Retina (tissue), 1 donor: ENCODE results near the gene IMPG2.
"Not testable (repeated sequence)": the region's sequence is repeated elsewhere in the genome, so short reads cannot be mapped to it uniquely, and the experiment has no call there.

Source experiments
- DNase-seq: peaks from one replicate; pipeline ENCODE4 v3.0.0-alpha.2; 2016

IMPG2 gene

DNA sequence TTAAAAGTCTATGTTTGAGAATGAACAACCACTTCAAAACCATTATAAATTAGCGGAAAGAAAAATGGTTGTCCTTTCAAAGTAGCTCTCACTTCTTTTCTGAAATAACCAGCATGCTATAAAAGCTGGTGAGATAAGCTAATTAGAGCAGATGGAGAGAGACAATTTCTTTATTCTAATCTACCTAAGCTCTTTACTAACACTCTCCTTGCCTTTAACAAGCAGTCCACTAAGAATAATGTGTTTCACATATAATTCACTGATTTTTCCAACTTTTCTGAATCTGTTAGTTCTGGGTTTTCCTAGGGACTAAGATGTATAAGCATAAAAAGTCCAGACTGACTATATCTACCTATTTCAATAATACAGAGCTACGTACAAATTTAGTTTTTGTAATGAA lies at the start of gene IMPG2:
Gene IMPG2 (minus strand): TSS at position 101 of the 400 bp plus-strand sequence. CDS start 203 bp downstream, outside the sequence.
- no peak for DNase-seq

GRCh38 chr3:101362406-101362805 lies 42.0 kb upstream of the IMPG2 start:
- DNase-seq = no peak

DNA sequence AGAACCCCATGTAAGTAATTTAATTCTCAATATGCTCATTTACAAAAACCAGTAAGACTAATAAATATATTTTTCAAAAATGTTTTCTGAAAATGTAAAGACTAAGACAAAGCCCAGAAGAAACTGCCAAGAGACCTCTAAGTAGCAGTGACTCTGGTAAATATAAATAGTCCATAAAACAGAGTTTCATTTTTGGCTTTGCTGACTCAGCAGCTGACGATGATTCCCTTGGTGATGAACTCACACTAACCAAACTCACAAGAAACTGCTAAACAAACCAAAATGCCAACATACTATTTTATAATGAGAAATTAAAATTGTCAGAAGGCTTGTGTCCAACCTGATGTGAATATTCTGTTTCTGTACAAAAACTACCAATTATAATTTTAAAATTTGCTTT lies 31.5 kb upstream of the IMPG2 start:
- no peak for DNase-seq

DNA sequence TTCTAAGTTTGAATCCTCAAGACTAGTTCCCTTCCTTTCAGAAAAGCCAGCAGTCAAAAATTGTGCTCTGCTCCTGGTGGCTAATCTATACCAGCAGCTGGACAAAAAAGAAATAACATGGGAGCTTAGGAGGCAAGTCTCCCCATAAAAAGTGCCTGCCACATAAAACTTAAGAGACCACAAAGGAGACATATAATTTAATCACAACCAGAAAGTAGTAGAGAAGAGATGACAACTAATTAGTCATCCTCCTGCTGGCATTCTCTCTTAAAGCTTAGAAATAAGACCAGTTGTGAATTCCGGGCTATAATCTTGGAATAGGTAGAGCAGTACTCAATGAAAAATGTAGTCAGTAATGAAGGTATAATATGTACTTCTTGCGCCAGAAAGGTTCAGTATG lies 20.2 kb upstream of the IMPG2 start:
- DNase-seq = no peak

GRCh38 chr3:101333883-101334282 lies 13.5 kb upstream of the IMPG2 start:
- DNase-seq = no peak

- DNase-seq = no peak
Observed at GRCh38 chr3:101329016-101329673, 8.8 kb upstream of the IMPG2 start.

DNA sequence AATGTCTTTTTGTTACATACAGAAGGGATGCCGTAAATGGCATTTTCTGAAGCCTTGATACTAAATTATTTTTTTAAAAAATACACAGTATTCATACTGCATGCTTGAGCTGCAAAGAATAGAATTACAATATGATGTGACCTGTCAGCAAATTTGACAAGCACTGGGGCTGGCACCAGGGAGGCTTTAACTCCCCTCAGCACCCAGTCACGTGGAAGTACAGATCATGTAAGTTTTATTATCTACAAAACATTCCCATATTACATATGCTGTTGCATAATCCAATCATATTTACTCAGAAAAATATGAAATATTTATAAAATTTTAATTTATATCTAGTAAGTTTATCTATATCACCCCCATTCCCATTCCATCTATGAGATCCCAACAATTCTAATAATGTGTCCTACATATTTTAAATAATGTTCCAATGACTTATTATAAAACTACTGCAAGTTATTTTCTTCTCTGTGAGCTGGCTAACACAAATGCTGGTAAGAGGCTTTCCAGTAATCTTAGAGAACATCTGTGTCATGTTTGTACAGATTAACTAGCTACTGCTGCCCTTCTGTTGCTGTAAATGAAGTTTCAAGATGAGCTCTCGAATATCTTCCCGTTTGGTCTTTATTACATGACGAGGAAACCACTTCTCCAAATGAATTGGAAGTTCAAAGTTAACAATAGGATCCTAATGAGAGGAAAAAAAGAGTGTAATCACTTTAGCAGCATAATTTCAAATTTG lies 5.2 kb upstream of the IMPG2 start:
- no peak for DNase-seq

GRCh38 chr3:101319531-101319930 lies 844 bp downstream of the IMPG2 start:
- DNase-seq = no peak

DNA sequence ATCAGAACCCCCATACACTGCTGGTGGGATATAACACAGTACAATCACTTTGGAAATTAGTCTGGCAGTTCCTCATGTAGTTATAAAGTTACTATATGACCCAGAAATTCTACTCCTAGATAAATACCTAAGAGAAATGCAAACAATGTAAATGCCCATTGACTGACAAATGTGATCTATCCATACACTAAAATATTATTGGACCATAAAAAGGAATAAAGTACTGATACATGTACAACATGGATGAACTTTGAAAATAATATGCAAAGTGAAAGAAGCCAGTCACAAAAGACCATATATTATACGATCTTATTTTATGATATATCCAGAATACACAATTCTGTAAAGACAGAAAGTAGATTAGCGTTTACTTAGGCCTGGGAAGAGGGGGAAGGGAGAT lies 7.8 kb downstream of the IMPG2 start:
- DNase-seq = no peak

DNA sequence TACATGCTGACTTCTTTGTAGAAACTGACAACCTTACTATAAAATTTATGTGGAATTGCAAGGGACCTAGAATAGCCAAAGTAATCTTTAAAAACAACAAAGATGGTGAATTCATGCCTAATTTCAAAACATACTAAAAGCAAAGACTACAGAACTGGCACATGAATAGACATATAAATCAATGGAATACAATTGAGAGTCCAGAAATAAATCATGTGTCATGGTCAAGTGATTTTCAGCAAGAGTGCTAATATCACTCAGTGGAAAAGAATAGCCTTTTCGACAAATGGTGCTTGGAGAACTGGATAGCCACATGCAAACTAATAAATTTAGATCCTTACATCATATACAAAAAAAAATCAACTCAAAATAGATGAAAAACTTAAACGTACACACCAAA lies 8.7 kb downstream of the IMPG2 start:
- no peak for DNase-seq

DNA sequence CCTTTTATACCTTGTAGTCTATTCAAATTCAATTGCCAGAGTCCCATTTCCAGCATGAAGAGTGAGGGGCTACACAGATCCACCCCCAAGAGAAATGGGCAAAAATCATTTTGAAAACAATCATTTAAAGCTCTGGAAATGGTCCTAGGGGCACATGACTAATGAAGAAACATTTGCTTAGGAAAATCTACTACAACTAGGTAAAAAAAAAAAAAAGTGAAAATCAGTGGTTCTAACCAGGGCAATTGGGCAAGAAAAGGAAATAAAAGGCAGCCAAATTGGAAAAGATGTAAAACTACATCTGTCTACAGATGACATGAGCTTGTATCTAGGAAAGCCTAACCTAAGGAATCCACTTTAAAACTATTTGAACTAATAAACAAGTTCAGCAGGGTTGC lies 9.4 kb downstream of the IMPG2 start:
- no peak for DNase-seq

DNA sequence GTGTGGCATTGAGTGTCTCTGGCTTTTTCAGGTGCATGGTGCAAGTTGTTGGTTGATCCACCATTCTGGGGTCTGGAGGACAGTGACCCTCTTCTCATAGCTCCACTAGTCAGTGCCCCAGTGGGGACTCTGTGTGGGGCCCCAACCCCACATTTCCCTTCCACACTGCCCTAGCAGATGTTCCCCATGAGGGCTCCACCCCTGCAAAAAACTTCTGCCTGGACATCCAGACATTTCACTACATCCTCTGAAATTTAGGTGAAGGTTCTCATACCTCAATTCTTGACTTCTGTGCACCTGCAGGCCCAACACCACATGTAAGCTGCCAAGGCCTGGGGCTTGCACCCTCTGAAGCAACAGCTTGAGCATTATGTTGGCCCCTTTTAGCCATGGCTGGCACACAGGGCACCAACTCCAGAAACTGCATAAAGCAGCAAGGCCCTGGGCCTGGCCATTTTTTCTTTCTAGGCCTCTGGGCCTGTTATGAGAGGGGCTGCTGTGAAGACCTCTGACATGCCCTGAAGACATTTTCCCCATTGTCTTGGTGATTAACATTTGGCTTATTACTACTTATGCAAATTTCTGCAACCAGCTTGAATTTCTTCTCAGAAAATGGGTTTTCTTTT lies 12.1 kb downstream of the IMPG2 start:
- DNase-seq = not testable (repeated sequence)

DNA sequence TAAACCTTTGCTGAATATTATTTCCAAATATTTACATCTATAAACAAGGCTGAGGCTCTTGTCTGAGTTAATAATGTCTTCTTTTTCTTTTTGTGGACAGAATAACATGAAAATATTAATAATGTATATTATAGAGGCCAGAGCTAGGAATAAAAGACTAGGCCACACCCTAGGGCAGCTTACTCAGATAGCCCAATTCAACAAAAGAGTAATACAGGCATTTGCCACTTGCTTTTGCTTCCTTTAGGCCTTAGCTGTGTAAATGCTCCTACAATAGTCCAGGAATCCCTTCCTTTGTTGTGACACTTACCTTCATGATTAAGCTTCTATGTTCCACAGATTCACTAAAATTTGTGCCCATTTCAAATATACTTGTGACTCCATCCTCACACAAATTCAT lies 16.5 kb downstream of the IMPG2 start:
- DNase-seq = no peak

DNA sequence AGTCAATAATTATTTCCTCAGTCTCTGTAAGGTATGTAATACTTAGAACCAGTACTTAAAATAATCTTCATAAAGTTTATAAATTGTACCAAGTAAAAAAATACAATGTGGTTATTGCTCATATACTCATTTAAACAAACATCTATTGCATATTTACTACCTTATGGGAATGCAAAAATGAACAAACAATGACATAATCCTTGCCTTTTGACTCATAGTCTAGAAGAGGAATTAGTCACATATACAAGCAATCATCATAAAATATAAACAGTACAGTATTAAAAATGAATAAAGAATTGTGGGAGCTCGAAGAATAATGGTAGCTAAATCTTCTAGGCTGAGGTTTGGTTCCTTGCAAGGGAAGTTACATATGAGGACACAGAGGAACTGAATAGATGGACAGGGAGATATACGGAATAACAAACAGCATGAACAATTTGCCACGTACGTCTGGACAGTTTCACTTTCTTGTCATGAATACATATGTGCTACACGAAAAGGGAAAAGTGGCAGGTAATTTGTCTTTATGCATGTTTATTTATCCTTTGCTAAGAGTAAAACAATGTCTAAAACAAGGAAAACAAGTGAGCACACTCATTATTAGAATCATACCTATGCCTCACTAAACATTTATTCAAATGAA lies 17.2 kb downstream of the IMPG2 start:
- no peak for DNase-seq

DNA sequence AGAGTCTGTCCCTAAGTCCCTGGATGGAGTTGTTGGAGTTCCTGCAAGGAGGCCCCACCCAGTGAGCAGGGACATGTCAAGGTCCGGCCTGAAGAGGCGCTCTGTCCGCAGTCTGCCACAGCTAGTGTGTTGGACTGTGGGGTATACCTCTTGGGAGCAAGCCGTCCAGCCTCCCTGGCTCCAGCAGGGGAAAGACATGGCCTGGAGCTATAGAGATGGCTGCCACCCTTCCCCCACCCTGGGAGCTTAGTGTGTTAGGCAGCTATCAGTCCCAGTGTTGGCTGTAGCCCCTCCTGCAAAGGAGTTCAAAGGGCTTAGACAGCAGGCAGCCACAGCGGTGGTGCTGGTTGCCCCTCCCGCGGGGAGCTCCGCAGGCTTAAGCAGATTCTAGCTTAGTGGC lies 20.3 kb downstream of the IMPG2 start:
- DNase-seq = no peak

GRCh38 chr3:101292027-101292426 lies 28.3 kb downstream of the IMPG2 start:
- no peak for DNase-seq

DNA sequence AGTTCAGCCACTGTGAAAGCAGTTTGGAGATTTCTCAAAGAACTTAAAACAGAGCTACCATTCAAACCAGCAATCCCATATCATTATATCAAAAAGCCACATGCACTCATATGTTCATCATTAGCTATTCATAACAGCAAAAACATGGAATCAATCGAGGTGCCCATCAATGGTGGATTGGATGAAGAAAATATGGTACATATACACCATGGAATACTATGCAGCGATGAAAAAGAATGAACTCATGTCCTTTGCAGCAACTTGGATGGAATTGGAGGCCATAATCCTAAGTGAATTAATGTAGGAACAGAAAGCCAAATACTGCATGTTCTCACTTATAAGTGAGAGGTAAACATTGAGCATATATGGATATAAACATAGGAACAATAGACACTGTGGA lies 32.1 kb downstream of the IMPG2 start:
- no peak for DNase-seq

DNA sequence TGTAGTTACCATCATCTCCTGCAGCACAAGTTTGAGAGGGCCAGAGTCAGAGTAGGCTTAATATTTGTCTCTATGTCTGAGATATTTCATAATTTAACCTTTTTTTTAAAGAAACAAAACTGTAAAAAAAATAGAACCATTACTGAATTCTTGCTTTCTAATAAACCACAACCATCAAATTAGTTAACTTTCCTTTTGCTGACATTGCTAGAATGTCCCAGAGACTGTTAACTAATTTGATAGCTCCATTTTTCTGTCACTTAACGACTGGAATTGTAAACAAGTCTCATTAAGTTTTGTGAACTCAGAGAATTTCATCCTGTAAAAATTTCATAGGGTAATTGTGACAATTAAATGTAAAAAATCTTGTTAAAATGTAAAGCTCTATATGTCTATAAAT lies 35.6 kb downstream of the IMPG2 start:
- no peak for DNase-seq

- no peak for DNase-seq
Observed at GRCh38 chr3:101281521-101282030, 38.8 kb downstream of the IMPG2 start.

DNA sequence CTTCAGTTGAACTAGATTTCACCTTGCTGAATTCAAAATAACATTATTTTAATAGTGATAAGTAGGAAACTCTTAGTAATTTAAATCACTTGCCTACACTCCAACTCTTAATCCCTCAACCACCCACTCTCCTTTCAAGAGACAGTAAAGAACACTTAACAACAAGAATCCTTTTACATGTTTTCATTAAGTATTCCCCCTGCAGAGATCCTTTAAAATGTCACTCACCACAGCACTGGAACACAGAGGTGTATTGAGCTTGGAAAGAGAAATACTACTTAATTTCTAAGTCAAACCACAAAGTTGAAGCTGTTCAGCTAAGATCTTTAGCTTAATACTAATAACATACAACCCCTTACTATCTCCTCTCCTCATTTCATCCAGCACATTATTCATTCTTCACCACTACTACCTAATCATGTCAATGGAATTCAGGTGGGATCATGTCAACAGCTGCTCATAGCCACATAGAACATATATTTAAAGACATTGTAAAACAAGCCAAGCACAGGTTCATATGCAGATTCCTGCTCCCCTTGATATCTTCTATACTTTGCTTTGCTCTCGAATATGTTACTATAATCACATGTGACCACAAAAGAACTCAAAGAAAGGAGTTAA lies 40.5 kb downstream of the IMPG2 start:
- DNase-seq = no peak

- DNase-seq = no peak
Observed at GRCh38 chr3:101279162-101279561, 41.2 kb downstream of the IMPG2 start.

DNA sequence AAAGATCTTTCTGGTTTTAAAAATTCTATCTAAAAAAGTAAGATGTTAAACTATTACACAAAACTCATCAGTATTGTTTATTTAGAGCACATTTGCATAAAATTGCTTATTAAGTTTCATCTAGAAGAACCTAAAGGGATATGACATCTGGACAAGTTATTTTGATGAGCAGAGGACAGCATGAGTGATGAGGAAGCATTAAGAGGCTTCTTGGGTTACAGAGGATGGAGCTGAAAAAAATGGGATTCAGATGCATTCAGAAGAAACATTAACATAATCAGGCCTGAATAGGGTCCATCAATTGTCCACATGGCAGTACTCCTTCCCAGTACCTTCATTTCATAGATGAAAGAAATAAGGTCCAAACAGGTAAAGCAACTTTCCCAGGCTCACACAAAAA lies 41.6 kb downstream of the IMPG2 start:
- no peak for DNase-seq

DNA sequence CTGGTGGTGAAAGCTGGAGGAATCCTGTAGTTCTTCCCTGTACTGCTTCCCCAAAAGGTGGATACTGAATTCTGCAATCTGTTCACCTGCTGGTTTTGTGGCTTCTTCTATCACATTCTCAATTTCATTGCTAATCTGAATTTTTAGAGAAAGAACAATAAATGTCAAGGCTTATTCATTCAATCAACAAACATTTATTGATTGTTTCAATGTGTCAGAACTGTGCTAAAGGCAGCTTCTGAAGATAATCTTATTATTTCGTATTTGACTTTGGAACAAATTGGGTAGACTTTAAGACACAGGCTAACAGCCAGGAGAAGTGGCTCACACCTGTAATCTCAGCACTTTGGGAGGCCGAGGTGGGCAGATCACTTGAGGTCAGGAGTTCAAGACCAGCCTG lies 46.8 kb downstream of the IMPG2 start:
- DNase-seq = no peak
